Measurements from ENCODE around the gene RAB44.

RAB44 gene

DNA sequence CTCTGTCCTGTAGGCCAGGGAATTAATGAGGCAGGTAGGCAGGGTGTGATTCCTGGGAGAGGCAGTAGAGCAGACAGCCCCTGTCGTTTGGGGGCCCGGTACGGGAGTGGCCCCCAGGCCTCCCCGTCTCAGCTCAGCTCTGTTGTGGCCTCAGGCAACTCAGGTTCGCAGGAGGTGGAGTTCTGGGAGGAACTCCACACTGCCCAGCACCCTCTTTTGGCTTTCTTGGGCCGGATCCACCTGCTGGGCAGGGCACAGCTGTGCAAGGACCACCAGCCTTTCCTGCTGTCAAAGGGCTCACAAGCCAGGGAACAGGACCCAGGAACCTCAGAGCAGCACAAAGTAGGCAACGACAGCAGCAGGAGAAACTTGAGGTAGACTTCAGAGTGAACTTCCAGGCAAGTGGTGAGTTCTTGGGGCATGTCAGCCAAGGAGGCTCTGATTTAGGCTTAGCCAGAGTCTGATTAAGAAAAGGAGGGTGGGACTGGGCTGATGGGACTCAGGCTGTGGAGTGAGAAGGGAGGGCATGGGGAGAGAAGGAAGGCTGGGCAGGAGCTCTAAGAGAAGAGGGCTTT lies 36.9 kb downstream of the RAB44 start:
- DNase-seq: no peak

GRCh38 chr6:36735110-36736071 lies 37.8 kb downstream of the RAB44 start:
- DNase-seq: peak; percentile 62

DNA sequence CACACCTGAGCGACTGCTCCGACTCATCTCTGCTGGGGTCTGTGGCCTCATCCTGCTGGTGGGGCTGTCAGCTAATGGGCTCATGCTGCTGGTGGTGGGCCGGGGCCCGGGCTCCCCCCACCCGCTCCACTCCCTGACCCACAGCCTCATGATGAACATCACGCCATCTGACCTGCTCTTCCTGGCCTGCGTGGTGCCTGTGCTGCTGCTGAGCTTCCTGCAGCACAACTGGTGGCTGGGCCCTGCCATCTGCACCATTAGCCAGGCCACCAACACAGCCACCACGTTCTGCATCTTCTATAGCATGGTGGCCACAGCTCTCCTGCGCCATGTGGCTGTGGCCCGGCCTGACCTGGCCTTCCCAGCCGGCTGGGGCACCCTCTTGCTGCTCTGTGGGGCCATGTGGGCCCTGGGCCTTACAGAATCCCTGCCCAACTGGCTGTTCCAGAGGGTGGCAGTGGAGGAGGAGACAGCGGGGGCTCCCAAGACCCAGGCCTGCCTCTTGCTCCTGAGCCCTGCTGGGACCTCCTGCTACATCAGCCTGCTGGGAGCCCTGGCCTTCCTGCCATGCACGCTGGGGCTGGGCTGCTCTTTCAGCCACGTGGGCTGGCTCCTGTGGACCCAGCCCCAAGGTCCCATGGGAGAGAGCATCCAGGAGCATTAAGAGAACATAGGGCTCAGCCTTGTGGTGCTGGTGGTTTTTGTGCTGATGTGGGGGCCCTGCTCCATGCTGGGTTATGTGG lies 39.6 kb downstream of the RAB44 start:
- no peak for DNase-seq

DNA sequence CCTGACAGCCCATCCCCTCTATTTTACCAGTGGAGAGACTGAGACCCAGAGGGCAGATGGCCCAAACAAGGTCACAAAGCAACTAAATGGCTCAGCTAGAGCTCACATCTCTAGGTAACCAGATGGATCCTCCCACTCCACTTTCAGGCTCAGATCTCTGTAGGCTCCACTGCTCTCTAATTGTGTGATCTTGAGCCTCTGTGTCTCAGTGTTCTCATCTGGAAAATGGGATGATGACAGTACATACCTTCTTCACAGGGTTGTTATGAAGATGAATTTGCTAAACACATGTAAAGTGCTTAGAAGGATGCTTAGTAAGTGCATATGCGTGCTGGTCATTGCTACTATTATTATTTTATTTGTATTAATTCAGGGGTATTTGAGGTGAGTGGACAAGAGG lies 40.5 kb downstream of the RAB44 start:
- DNase-seq: no peak

DNA sequence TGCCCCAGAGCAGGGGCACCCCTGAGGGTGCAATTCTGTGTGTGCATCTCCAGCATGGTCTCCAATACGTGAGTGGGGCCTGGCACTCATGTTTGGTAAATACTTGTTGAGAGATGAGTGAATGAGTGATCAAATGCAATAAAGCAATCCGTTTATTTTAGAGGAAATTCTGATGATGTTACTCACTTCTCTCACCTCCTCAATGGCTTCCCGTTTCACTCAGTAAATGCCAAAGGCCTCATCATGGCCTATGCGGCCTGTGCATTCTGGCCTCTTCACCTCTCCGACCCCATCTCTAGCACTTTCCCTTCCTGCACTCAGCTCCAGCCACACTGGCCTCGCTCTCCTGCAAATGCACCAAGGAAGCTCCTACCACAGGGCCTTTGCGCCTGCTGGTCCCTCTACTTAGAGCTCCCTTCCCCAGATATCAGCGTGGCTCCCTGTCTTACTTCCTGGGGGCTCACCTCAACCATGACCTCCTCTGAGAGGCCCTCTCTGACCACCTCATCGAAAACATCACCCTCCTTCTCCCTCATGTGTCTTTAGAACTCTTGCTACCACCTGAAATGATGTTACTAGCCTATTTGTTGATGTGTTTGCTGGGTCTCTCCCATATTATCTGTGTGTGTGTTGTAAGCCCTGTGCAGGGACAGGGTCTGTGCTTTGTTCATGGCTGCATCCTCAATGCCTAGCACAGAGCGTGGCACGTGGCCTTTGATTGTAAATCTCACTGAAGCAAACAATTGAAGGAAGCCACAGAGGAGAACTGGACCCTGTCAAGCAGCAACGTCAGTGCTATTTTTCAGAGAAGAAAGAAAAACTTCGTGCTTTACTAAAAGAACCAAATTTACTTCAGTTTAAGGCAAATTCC lies 42.6 kb downstream of the RAB44 start:
- no peak for DNase-seq

GRCh38 chr6:36740818-36741179 lies 43.2 kb downstream of the RAB44 start:
- no peak for DNase-seq

DNA sequence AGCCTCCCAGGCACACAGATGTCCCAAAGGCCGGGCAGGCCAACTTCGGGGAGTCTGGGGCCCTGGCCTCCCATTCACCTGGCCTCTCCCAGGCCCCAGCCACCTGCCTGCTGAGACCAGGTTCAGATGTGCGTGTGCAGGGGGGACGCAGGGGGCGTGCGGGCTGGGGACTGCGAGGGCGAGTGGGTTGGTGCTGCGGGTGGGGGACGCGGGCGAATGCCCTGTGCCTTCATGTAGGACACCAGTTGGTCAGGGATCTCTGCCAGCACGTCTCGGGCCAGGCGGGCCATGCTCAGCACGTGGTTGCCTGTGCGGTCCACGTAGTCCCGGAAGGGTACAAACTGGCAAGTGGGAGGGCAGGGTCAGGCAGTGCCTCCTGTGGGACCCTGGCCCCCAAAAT lies 44.5 kb downstream of the RAB44 start:
- no peak for DNase-seq

GRCh38 chr6:36743032-36743431 lies 45.4 kb downstream of the RAB44 start:
- no peak for DNase-seq

DNA sequence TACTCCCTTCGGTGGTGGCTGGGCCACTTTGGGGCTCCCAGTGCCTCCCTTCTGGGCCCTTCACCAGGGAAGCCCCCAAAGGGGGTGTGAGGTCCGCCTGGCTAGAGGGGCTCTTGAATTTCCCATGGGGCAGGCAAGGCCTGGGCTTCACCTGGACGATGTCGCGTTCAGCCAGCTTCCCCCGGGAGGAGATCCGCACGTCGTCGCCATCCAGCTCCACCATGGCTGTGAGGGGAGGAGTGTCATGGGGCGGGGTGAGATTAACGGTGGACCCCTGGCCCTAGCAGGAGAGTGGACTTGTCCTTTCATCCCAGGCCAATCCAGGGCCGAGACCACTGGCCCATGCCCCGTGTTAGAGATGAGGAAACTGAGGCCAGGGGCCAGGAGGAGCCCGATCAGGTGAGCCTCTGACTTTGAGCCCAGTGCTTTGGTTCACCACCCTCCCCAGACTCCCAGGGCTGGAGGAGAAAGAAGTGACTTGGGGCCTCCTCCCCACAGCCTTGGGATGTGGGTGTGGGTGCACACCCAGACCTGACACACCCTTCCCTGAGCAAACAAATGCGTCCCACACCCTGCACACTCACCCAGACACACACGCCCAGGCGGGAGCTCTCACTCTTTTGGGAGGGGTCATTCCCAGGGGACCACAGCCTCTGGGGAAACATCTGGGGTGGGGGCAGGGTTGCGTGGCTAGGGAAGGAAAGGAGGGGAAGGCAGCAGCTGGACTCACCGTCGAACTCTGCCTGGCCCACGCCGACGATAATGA lies 46.1 kb downstream of the RAB44 start:
- DNase-seq: no peak

- DNase-seq: no peak
Measured at GRCh38 chr6:36744304-36744673, 46.7 kb downstream of the RAB44 start.

GRCh38 chr6:36745283-36745682 lies 47.7 kb downstream of the RAB44 start:
- DNase-seq: no peak

- no peak for DNase-seq
Measured at GRCh38 chr6:36745836-36746235, 48.2 kb downstream of the RAB44 start.

DNA sequence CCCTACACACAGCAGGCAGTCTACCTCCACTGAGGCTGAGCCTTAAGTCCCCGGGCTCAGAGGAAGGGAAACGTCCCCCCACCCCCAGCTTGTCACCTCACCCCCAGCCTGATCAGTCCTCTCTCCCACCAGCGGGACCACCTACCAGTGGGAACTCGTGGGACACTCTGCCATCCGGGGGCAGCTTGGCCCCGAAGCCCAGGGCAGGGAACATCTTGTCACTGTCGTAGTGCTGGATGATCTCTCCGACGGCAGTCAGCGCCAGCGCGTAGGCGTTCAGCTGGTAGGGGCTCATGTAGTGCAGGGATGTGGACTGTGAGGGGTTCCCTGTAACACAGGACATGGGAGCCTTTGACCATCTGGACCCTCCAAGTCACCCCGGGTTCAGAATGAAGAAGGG lies 48.6 kb downstream of the RAB44 start:
- DNase-seq: no peak

DNA sequence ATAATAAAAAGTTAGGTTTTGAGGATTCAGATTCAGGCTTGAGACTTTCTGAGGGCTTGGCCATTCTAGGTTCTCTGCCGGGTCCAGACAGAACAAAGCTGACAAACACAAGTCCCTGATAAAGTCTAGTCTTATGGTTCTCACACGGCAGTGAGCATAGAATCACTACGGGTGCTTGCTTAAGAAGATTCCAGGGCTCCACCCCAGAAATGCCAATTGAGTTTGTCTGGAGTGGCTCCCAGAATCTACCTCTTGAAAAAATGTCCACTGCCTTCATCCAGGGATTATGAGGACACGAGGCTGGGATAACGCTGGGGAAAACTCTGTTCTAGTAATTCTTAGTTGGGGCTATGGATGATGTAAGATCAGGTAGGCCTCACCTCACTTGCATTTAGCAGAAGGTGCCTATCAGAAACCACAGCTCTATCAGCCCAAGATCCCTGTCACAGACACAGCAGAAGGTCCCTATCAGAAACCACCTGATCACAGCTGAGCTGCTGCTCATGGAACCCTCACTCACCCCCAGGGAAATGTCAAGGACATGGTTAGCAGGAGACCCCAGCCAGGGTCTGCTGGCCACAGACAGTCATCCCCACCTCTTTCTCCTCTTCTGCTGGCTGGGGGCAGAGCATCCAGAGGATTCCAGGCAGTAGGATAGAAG lies 52.3 kb downstream of the RAB44 start:
- no peak for DNase-seq

DNA sequence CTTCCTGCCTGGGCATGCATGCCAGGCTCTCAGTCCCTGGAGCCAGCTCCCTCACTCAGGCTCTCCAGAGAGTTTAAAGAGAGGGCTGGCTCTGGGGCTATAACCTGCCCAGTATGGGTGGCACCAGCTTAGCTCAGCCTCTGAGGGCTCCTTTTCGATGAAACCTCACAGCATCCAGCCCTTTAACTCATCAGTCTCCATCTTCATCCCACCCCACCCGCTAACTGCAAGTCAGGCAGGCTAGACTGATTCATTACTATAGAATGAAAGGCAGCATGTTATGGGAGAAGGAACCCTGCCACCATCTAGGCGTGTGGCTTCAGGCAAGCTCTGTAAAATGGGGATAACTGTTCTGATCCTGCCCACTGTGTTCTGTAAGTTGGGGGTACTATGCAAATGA lies 53.5 kb downstream of the RAB44 start:
- no peak for DNase-seq

GRCh38 chr6:36751833-36752186 lies 54.2 kb downstream of the RAB44 start:
- DNase-seq: peak in 1 of 2 donors; percentile 29

- peak in 1 of 2 donors; percentile 25 for DNase-seq
Measured at GRCh38 chr6:36752187-36752885, 54.7 kb downstream of the RAB44 start.

DNA sequence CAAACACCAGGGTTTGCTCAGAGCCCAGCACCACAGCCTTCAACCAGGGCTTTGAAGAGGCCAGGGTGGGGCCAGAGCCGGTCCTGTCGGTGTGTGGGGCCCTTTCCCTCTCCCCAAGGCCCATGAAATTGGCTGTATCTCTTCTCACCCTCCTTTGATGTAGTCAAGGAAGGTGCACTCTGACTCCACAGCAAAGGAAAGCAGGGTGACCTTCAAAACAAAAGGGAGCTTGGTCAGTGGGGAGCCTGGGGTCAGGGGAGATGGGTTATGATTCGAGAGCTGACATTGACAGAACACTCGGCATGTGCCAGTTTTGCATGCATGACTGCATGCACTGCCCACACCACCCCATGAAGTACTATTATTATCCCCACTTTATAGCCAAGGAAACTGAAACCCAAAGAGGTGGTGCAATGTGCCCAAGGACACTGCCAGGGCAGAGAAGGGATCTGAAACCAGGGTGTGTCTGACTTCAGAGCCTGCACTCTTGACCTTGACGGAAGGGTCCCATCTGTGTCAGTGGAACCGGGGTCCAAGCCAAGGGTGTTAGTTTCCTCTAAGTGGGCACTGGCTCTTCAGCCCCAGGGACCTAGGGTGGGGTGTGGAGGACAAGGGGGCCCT lies 55.4 kb downstream of the RAB44 start:
- DNase-seq: peak; percentile 81 to 89

- DNase-seq: no peak
Measured at GRCh38 chr6:36753671-36754405, 56.2 kb downstream of the RAB44 start.

Measured in inflammatory macrophage (primary cell).